H4 (cell line): ENCODE results near the gene BMERB1. TPM values are rescaled to one million over a fixed set of nuclear protein-coding genes. Genes with fewer than 3 reads are reported as not detected.
"Not testable (repeated sequence)": the region's sequence is repeated elsewhere in the genome, so short reads cannot be mapped to it uniquely, and the experiment has no call there.

Experiments used
- DNase-seq: peaks from one replicate; pipeline ENCODE4 v3.0.0-alpha.2; 2015; ENCODE audit warnings: low spot score
- total RNA-seq: library from RNA; depleted of rRNA; stranded (reverse); fragments of >200 nt; shearing (Covaris generic); gene quantifications from 2 replicates; pipeline ENCODE4 v1.2.3, GENCODE V29; 2014

BMERB1 gene
- total RNA-seq, 1 experiment from 2014 or later, result 16.4 TPM

DNA sequence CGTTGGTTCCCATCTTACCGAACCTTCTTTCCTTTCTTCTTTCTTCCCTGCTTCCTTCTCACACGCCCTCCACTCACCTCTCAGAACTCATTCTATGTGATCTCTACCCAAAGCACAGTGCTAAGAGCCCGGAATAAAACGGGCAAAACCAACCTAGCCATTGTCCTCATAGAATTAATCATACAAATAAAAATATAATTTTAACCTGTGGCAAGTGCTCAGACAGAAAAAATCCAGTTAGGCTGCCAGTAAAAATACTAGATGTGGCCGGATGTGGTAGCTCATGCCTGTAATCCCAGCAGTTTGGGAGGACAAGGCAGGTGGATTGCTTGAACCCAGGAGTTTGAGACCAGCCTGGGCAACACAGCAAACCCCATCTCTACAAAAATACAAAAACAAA, 27.0 kb downstream of the BMERB1 start:
- no peak for DNase-seq

DNA sequence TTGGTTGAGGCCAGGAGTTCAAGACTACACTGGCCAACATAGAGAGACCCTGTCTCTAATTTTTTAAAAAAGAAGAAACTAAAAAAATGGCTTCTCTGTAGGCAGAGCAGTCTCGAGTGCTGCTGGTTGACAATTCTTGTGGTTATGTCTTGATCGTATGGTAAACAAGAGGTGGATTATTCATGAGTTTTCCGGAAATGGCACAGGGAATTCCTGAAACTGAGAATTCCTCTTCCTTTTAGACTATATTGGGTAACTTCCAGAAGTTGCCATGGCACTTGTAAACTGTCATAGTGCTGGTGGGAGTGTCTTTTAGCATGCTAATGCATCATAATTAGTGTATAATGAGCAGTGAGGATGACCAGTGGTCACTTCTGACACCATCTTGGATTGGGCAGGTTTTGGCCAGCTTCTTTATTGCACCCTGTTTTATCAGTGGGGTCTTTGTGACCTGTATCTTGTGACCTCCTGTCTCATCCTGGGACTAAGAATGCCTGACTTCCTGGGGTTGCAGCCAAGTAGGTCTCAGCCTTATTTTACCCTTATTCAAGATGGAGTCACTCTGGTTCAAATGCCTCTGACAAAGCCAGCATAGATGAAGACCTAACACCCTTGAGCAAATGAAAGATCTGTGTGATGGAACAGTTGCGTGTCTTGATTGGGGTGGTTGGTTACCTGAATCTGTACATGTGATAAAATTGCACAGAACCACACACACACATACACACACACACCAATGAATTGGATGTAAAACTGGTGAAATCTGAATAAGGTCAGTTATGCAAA, 30.2 kb downstream of the BMERB1 start:
- DNase-seq, result peak; percentile 50

DNA sequence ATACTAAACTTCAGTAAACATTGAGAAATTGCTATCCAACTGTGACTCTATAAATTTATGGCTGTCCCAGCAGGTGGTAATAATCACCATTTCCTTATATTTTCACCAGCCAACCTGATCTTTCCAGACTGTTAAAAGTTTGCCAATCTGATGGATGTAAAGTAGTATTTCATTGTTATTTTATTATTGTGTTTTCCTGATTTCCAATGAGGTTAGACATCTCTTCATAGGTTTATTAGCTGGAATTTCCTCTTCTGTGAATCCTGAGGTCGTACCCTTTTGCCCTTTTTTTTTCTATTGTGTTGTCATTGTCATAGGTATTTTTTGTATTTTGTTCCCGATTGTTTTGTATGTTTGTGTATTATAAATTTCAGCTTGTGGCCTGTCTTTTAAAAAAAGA, 31.7 kb downstream of the BMERB1 start:
- no peak for DNase-seq

DNA sequence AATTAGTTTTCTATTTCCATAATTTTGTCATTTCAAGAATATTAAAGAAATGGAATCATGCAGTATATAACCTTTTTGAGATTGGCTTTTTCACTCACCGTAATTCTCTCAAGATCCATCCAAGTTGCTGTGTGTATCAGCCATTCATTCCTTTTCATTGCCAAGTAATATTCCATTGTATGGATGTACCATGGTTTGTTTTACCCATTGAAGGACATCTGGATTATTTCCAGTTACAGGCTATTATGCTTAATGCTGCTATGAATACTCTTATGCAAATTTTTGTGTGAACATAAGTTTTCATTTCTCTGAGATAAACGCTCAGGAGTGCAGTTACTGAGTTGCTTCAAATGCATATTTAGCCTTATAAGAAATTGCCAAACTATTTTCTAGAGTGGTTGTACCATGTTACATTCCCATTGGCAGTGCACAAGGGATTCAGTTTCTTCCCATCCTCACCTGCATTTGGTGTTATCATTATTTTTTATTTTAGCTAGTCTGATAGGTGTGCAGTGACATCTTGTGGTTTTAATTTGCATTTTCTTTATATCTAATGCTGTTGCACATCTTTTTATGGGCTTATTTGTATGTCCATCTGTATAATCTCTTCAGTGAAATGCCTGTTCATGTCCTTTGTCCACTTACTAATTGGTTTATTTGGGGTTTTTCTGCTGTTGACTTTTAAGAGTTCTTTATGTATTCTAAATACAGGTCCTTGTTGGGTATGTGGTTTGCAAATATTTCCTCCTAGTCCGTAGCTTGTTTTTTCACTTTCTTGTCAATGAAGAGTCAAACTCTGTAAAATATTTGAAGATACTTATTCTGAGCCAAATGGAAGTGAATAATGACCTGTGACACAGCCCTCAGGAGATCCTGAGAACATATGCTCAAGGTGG, 32.7 kb downstream of the BMERB1 start:
- DNase-seq, result no peak

DNA sequence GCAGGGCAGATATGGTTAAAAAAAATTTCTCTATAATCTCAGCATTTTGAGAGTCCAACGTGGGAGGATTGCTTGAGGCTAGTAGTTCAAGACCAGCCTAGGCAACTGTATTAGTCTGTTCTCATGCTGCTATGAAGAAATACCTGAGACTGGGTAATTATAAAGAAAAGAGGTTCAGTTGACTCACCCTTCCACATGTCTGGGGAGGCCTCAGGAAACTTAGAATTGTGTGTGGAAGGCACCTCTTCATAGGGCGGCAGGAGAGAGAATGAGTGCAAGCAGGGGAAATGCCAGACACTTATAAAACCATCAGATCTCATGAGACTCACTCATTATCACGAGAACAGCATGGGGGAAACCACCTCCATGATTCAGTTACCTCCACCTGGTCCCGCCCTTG, 42.6 kb downstream of the BMERB1 start:
- DNase-seq, result not testable (repeated sequence)

DNA sequence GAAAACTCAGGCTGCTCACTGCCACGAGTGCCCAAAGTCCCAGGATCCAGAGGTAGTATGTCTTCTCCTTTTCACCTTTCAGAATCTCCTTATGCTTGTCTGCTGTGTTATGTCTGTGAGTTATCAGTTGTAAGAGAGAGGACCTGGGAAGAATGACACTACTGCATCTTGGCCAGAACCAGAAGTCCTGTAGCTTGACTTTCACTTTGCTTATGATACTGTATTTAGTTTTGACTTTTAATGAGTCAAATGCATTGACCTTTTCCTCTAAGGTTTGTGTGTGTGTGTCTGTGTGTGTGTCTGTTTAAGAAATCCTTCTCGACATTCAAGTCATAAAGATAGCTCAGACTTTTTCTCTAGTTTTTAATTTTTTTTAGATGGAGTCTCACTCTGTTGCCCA, 43.4 kb downstream of the BMERB1 start:
- DNase-seq, result no peak

DNA sequence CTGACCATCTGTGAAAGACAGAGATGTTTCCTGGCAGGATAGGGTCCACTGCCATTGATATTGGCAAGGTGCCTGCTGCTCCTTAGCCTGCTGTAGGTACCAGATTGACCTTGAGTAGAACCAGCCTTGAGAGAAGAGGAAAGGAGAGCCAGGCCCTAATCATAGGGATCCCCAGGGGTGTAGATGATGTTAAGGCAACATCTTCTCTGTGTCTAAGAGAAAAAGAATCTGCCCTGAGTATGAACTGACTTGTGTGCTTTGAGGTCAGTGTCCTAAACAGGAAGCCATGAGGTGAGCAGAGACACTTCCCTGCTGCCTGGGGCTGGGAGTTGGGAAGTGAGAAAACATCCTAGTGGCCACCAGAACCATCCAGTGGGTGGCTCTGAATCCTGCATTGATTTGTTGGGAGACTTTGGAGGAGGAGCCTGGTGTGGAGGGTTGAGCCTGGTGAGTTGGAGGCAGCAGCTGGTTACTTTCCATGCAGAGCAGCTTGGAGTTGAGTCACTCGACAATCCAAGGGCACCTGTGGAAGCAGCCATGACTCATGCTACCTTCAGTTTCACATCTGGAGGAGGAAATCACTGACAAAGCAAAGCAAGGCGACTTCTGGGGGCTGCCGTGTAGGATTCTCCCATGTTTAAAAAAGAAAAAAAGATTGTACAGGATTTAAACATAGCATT, 47.8 kb downstream of the BMERB1 start:
- DNase-seq, result peak; percentile 95

DNA sequence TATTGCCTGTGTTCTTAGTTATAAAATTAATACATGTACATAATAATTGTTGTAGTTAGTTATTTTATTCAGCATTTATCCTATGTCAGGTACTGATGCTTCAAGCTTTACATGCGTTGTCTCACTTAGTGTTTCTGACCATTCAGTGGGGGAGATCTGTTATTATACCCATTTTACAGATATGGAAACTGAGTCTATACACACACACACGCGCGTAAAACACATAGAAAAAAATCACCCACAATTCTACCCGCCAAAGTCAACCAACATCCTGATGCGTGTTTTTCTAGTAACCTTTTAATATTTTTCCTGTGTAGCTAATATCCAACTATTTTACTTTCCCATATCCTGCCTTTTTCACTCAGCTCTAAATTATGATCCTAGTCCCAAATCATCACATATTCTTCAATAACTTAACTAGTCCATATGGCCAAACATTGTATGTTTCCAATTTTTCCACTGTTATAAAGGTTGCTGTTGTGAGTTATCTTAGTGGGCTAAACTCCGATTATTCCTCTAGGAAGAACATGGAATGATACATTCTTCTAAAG, 48.4 kb downstream of the BMERB1 start:
- DNase-seq, result no peak

DNA sequence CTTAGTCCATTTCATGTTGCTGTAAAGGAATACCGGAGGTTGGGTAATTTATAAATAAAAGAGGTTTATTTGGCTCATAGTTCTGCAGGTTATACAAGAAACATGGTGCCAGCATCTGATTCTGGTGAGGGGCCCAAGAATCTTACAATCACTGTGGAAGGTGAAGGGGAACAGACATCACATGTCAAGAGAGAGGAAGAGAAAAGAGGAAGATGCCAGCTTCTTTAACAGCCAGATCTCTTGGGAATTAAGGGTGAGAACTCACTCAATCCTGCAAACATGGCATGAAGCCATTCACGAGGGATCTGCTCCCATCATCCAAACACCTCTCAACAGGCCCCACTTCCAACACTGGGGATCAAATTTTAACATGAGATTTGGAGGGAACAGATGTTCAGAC, 49.5 kb downstream of the BMERB1 start:
- no peak for DNase-seq

DNA sequence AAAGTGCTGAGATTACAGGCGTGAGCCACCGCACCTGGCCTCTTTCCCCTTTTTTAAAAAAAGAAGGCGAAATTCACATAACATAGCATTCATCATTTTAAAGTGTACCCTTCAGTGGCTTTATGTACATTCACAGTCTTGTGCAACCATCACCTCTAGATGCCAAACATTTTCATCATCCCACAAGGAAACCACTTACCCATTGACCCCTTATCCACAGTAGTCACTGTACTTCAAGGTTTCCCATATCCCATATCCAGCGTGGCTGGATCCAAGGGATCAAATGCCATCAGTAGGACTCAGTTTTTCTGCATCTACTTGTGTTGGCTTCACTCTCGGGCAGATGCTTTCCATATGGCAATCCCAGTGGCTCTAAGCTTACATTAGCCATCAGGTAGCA, 50.3 kb downstream of the BMERB1 start:
- no peak for DNase-seq

DNA sequence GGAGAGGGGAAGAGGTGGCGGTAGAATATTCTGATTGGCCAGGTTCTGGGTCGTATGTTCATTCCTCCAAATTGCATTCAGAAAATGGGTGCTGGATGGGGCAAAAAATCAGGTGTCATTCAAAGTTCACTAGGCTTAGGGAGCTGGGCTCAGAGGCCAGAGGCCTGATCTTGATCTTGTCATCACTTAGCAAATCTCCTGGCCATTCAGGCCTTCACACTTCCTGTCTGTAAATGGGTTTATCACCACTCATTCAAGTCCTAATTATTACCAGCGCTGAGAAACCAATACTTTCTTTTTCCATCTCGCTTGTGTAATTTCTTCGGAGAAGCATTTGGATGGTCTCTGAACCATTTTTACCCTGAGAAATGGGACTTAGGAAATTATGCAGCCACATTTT, 50.8 kb downstream of the BMERB1 start:
- no peak for DNase-seq

DNA sequence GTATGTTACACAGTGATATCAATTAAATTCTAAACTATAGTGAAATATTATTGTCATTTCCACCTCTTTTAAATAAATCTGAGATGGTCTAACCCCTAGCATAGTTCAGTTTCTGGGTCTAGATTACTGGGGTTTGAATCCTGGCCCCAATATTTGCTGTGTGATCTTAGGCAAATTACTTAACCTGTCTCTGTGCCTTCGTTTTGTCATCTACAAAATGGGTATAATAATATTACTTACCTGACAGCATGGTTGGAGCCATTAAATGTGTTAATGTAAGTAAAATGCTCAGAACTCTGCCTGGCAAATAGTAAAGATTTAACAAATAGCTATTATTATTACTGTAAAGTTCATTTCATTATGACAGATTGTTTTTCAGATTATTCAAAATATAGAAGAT, 52.3 kb downstream of the BMERB1 start:
- DNase-seq, result no peak

DNA sequence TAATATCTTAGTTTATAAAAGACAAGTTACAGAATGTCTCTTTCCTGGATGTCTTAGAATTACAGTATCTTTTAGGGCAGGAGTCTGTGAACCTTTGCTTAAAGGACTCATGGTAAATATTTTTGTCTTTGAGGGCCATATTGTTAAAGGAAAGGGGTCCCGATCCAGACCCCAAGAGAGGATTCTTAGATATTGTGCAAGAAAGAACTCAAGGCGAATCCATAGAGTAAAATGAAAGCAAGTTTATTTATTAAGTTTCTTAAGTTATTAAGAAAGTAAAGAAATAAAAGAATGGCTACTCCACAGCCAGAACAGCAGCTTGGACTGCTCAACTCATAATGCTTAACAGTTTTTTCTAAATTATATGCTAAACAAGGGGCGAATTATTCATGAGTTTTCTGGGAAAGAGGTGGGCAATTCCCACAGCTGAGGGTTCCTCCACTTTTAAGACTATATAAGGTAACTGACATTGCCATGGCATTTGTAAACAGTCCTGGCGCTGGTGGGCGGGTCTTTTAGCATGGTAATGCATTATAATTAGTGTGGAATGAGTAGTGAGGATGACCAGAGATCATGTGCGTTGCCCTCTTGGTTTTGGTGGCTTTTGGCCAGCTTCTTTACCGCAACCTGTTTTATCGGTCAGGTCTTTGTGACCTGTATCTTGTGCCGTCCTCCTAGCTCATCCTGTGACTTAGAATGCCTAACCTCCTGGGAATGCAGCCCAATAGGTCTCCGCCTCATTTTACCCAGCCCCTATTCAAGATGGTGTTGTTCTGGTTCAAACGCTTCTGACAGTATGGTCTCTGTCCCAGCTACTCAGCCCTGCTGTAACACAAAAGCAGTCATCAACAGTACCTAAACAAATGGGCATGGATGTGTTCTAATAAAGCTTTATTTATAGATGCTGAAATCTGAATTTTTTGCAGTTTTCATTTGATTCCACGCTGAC, 53.2 kb downstream of the BMERB1 start:
- no peak for DNase-seq

DNA sequence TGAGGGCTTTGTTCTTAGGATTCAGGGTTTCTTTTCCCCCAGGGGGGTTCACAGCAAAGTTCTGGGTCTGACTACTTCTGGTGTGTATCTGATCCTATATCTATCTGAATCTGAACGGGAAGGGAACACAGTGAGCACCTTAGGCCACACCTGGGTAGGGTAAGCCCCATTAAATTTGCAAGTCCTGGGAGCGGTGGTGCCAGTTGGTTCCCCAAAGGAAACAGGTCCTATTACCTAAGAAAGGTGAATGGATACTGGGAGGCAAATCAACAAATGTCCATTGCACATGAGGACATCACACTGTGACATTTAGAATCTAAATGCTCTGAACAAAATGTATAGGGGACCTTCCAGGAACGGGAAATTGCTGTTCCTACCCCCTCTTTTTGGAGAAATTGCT, 54.6 kb downstream of the BMERB1 start:
- no peak for DNase-seq

DNA sequence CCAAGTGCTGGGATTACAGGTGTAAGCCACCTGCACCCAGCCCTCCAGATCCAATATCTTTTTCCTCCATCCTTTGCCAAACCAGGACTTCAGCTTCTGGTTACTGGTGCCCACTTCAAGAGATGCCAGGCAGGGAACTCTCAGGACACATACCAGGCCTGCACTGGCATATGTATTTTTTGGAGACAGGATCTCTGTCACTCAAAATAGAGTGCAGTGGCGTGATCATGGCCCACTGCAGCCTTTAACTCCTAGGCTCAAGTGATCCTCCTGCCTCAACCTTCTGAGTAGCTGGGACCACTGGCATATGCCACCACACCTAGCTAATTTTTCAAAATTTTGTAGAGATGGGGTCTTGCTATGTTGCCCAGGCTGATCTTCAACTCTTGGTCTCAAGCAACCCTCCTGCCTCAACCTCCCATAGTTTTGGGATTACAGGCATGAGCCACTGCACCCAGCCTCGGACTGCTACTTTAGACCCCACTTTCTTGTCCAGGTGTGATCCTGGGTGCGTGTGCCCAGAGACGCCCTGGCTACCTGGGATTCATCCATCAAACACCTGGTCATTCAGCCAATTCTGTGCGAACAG, 55.8 kb downstream of the BMERB1 start:
- no peak for DNase-seq

DNA sequence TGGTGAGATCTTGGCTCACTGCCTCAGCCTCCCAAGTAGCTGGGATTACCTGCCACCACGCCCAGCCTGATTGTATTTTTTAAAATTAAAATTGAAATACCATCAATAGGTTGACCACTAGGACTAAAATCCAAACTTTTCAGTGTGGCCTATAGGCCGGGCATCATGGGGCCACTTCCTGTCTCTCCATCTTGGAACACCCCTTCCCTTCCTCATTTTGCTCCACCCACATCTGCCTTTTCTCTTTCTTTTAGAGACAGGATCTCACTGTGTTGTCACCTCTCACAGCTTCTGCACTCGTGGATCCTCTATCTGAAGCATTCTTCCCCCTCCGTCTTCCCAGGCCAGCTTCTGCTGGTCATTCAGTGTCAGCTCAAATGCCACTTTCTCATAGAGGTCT, 57.0 kb downstream of the BMERB1 start:
- no peak for DNase-seq

DNA sequence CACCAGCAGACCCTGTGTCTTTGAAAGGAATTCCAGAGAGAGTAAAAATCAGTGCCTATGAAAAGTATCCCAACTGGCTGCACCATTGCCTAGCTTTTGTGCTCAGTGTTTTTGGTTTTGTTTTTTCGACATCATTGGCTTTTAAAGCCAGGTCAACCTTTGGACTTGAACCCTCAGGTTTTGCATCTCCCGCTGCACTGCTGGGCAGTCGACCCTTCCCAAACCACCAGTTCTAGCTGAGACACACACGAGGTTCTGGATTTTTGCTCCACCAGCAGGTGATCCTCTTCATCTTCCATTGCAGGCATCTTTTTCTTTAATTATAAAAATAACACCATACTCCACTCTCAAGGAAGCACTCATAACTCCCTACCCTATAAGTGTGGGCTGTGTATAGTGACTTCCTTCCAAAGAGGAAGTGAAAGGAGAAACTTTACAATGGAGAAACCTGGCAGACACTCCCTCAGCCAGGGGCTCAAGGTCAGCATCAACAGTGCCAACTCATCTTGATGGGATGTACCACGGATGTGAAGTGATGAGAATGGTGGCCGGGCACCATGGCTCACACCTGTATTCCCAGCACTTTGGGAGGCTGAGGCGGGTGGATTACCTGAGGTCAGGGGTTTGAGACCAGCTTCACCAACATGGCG, 57.8 kb downstream of the BMERB1 start:
- no peak for DNase-seq

DNA sequence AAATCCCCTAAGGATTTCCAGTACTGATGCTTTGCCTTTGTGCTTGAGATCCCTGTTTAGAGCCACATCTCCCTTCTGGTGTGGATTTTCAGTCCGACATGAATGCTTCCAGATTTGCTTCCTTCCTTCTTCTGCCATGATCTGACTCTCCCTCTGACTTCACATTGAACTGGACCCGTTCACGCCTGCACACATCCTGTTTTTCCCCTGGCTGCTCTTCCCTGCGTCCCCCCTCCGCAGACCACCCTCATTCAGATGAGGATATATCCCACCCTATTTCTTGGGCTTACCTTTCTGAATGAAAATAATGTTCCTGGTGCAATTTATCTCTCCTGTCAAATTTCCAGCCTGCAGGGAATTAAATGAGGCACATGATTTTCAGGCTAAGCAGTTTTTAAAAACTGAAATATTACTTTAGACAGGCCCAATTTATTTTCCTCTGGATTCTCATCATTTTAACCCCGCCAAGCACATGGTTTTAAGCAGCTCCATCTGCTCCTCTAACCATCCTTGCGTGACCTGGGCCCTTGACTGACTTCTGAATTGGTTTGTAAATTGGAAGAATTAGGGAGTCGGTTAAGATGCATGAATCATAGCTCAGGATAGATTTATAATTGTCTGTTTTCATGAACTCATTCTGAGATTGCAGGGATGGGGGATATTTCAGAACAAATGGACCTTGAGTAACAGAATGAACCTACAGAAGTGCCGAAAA, 59.2 kb downstream of the BMERB1 start:
- DNase-seq, result no peak

DNA sequence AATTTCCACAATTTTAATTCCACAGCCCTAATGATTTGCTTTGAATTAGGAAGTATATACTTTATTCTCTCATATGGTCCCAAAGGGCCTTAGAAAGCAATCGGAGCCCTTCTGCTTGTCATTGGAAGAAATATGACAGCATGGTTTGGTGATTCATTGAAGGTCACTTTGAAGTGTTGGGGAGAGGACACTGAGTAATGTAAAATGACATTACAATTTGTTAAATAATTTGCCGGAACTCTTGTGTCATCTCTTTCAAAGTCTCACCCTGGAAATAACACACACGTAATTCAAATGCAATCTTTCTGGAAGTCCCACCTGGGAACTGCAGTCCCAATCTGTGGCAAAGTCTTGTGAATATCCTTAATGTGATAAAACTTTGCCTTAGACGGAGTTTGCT, 59.8 kb downstream of the BMERB1 start:
- no peak for DNase-seq
